RWPE2 (cell line): Measurements from ENCODE around the gene DGCR2.

ENCODE experiments used
- ATAC-seq: fragments of 200-7000 bp; cut with Tn5 transposase; 3 replicates; pipeline ENCODE4 v1.9.1; 2021; ENCODE audit warnings: low read depth
- DNase-seq: peaks from one replicate; pipeline ENCODE4 v3.0.0-alpha.2; 2020; ENCODE audit warnings: low spot score
- H3K27ac ChIP-seq: fragments of 450-650 bp; 2 replicates; pipeline ENCODE4 v1.5.1; 2017; ENCODE audit warnings: mild to moderate bottlenecking; ENCODE audit not compliant: poor library complexity, severe bottlenecking
- H3K27me3 ChIP-seq: fragments of 250-450 bp; sonication (Bioruptor Pico); 2 replicates; pipeline ENCODE4 v1.5.1; 2021; ENCODE audit warnings: mild to moderate bottlenecking, moderate library complexity; ENCODE audit not compliant: insufficient read depth, poor library complexity, severe bottlenecking
- H3K36me3 ChIP-seq: fragments of 250-450 bp; sonication (Bioruptor Pico); 2 replicates; pipeline ENCODE4 v1.5.1; 2020; ENCODE audit warnings: low read depth, mild to moderate bottlenecking, moderate library complexity
- H3K4me1 ChIP-seq: fragments of 250-450 bp; sonication (Bioruptor Pico); 2 replicates; pipeline ENCODE4 v1.5.1; 2021; ENCODE audit warnings: mild to moderate bottlenecking, moderate library complexity; ENCODE audit not compliant: insufficient read depth, poor library complexity, severe bottlenecking
- H3K4me3 ChIP-seq: fragments of 250-450 bp; sonication (Bioruptor Pico); 2 replicates; pipeline ENCODE4 v1.5.1; 2021; ENCODE audit warnings: mild to moderate bottlenecking, moderate library complexity; ENCODE audit not compliant: severe bottlenecking
- H3K9me3 ChIP-seq: fragments of 250-450 bp; sonication (Bioruptor Pico); 2 replicates; pipeline ENCODE4 v1.5.1; 2021; ENCODE audit warnings: mild to moderate bottlenecking, moderate library complexity; ENCODE audit not compliant: severe bottlenecking
- CTCF ChIP-seq: fragments of 450-650 bp; IDR thresholded peaks from one replicate; pipeline ENCODE4 v1.5.1; 2017; ENCODE audit warnings: mild to moderate bottlenecking, moderate library complexity; ENCODE audit not compliant: poor library complexity, severe bottlenecking

Gene DGCR2

DNA sequence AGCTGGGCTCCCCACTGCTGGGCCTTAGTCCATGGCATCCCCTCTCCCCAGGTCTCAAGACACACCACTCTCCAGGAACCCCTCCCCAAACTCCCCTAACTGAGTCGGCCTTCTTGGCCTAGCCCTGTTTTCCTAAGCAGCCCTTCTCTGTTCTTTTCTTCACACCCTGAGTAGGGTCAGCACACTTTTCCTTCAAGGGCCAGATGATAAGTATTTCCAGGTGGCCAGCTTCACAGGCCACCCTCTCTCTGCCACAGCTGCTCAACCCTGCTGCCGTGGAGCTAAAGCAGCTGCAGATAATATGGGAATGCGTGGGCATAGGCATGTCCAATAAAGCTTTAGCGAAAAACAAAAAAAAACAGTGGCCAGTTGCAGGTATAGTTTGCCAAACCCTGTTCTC lies 24.1 kb downstream of the DGCR2 start:
- Histone ChIP-seq H3K36me3 (peaks cover 3% of the 10 kb centered on the region; the same call in 1 of the 2 replicates), H3K4me1 (peaks cover 4% of the 10 kb centered on the region), H3K4me3 (no peak overlapping the region), H3K27ac (peak overlapping the region; percentile 5), H3K9me3 (no peaks in the 10 kb centered on the region), H3K27me3 (no peaks in the 10 kb centered on the region)
- DNase-seq (no peak), ATAC-seq (no peak)
- no peak for TF ChIP-seq CTCF

GRCh38 chr22:19097518-19097917 lies 24.7 kb downstream of the DGCR2 start:
- no peak overlapping the region for H3K27ac ChIP-seq
- H3K27me3 ChIP-seq, result no peaks in the 10 kb centered on the region
- no peak for ATAC-seq
- peaks cover 4% of the 10 kb centered on the region for H3K4me1 ChIP-seq
- DNase-seq, result no peak
- peaks cover 3% of the 10 kb centered on the region; the same call in 1 of the 2 replicates for H3K36me3 ChIP-seq
- TF ChIP-seq CTCF, result no peak
- no peaks in the 10 kb centered on the region for H3K9me3 ChIP-seq
- no peak overlapping the region for H3K4me3 ChIP-seq

- no peak overlapping the region for H3K27ac ChIP-seq
- no peak for ATAC-seq
- no peak for TF ChIP-seq CTCF
- H3K36me3 ChIP-seq, result peaks cover 6% of the 10 kb centered on the region
- no peak for DNase-seq
- no peaks in the 10 kb centered on the region for H3K9me3 ChIP-seq
- H3K4me1 ChIP-seq, result peaks cover 4% of the 10 kb centered on the region
- H3K4me3 ChIP-seq, result no peak overlapping the region
- no peaks in the 10 kb centered on the region for H3K27me3 ChIP-seq
Measured at GRCh38 chr22:19096555-19096954, 25.7 kb downstream of the DGCR2 start.

- TF ChIP-seq CTCF, result no peak
- H3K27ac ChIP-seq, result no peak overlapping the region
- no peak overlapping the region for H3K4me3 ChIP-seq
- no peaks in the 10 kb centered on the region for H3K9me3 ChIP-seq
- DNase-seq (no peak), ATAC-seq (no peak)
- peaks cover 7% of the 10 kb centered on the region for H3K36me3 ChIP-seq
- peaks cover 3% of the 10 kb centered on the region for H3K4me1 ChIP-seq
- H3K27me3 ChIP-seq, result no peaks in the 10 kb centered on the region
Measured at GRCh38 chr22:19094393-19094997, 27.7 kb downstream of the DGCR2 start.

- peaks cover 16% of the 10 kb centered on the region for H3K36me3 ChIP-seq
Measured at GRCh38 chr22:19092725-19093124, 29.5 kb downstream of the DGCR2 start.

More at GRCh38 chr22:19092725-19093124, 29.5 kb downstream of the DGCR2 start:
- Histone ChIP-seq H3K4me3 (no peak overlapping the region), H3K4me1 (no peaks in the 10 kb centered on the region), H3K9me3 (no peaks in the 10 kb centered on the region), H3K27me3 (no peaks in the 10 kb centered on the region), H3K27ac (no peak overlapping the region)
- ATAC-seq (no peak), DNase-seq (no peak)
- TF ChIP-seq CTCF, result no peak
